Measurements from ENCODE around the gene PDE8B.

Gene PDE8B

GRCh38 chr5:77180167-77181081 lies 30.1 kb upstream of the PDE8B start:
- H3K27ac Mint-ChIP-seq: no peak overlapping the region
- peak; percentile 49 for ATAC-seq
- no peaks in the 10 kb centered on the region for H3K4me1 Mint-ChIP-seq
- peaks cover 23% of the 10 kb centered on the region for H3K27me3 Mint-ChIP-seq
- H3K4me3 Mint-ChIP-seq: no peak overlapping the region
- no peaks in the 10 kb centered on the region for H3K9me3 Mint-ChIP-seq
- H3K36me3 Mint-ChIP-seq: no peaks in the 10 kb centered on the region

GRCh38 chr5:77181173-77181572 lies 29.3 kb upstream of the PDE8B start:
- peaks cover 23% of the 10 kb centered on the region for H3K27me3 Mint-ChIP-seq
- no peak overlapping the region for H3K4me3 Mint-ChIP-seq
- no peaks in the 10 kb centered on the region for H3K36me3 Mint-ChIP-seq
- H3K9me3 Mint-ChIP-seq: no peaks in the 10 kb centered on the region
- no peaks in the 10 kb centered on the region for H3K4me1 Mint-ChIP-seq
- H3K27ac Mint-ChIP-seq: no peak overlapping the region
- no peak for ATAC-seq

DNA sequence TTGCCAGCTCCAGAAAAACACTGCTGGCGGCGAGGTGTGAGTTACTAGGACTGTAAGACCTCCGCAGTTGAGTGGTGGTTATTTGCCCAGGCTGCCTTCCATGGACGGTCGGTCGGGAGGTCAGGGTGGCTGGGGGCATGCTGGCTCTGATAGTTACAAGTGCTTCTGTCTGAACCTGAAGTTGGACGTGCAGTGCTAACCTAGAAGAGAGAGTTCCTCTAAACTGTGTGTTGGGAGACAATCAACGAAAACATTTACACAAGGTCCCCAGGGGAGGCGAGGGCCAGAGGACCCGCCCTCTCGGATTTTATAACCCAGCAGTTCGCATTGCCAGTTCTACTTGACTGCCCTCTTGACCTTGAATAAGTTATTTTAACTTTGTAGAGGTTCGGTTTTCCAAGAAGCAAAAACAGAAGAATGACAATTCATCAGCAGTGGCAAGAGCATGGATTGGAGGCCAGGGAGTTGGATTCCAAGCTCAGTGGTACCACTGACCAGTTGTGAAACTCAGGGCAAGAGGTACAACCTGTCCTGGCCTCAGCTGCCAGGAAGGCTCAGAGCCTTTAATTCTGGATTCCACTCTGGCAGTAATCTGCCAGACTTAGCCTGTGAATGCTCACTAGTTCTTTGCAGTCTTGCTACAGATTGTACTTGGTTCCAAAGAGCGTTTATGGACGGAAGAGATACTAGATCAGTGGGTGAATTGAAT lies 28.7 kb upstream of the PDE8B start:
- Mint-ChIP-seq H3K27me3 (peaks cover 23% of the 10 kb centered on the region), H3K36me3 (no peaks in the 10 kb centered on the region), H3K4me1 (no peaks in the 10 kb centered on the region), H3K9me3 (no peaks in the 10 kb centered on the region), H3K27ac (no peak overlapping the region), H3K4me3 (no peak overlapping the region)
- no peak for ATAC-seq

DNA sequence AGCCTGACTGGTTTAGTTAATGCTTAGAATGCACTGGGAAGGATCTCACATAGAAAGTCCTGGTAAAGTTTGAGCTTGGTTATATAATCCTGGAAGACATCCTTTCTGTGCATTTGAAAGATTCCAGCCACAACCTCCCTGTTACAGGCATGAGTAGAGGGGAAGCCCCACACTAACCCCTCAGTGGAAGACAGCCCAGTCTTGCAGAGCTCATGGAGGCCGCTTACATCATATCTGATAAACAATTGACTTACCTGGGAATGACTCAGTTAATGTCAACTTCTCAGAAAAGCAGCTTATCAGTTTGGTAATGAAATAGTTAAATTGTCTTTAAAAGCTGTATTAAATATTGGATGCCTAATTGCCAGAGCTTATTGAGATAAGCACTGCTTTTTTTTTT lies 28.1 kb upstream of the PDE8B start:
- ATAC-seq: no peak
- Mint-ChIP-seq H3K9me3 (no peaks in the 10 kb centered on the region), H3K4me3 (no peak overlapping the region), H3K36me3 (no peaks in the 10 kb centered on the region), H3K4me1 (no peaks in the 10 kb centered on the region), H3K27ac (no peak overlapping the region), H3K27me3 (peaks cover 23% of the 10 kb centered on the region)

GRCh38 chr5:77186652-77187370 lies 23.7 kb upstream of the PDE8B start:
- H3K4me1 Mint-ChIP-seq: no peaks in the 10 kb centered on the region
- H3K27me3 Mint-ChIP-seq: peaks cover 17% of the 10 kb centered on the region
- H3K9me3 Mint-ChIP-seq: no peaks in the 10 kb centered on the region
- H3K27ac Mint-ChIP-seq: no peak overlapping the region
- no peak overlapping the region for H3K4me3 Mint-ChIP-seq
- H3K36me3 Mint-ChIP-seq: no peaks in the 10 kb centered on the region
- no peak for ATAC-seq

- H3K27me3 Mint-ChIP-seq: peaks cover 12% of the 10 kb centered on the region
- H3K9me3 Mint-ChIP-seq: no peaks in the 10 kb centered on the region
- no peaks in the 10 kb centered on the region for H3K36me3 Mint-ChIP-seq
- ATAC-seq: no peak
- H3K27ac Mint-ChIP-seq: no peak overlapping the region
- H3K4me3 Mint-ChIP-seq: no peak overlapping the region
- H3K4me1 Mint-ChIP-seq: no peaks in the 10 kb centered on the region
Observed at GRCh38 chr5:77189421-77189820, 21.1 kb upstream of the PDE8B start.

DNA sequence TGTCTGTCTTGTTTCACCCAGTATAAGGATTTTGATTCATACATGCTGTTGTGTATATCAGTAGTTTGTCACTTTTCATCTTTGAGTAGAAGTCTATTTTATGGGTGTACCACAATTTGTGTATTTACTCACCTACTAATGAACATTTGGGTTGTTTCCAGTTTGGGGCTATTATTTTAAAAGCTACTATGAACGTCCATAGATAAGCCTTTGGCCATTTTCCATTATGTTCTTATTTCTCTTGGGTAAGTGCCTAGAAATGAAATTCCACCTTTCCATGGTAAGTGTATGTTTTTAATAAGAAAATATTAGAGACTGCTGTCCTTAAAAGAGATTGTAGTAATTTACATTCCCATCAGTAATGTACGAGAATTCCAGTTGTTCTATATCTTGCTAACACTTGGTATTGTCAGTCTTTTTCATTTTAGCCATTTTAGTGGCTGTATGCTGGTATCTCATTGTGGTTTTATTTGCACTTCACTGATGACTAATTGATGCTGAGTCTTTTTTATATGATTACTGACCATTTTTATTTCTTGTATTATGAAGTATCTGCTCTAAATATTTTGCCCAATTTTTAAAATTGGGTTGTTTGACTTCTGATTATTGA lies 17.9 kb upstream of the PDE8B start:
- peaks cover 3% of the 10 kb centered on the region for H3K36me3 Mint-ChIP-seq
- H3K4me1 Mint-ChIP-seq: no peaks in the 10 kb centered on the region
- peaks cover 5% of the 10 kb centered on the region for H3K9me3 Mint-ChIP-seq
- H3K27ac Mint-ChIP-seq: no peak overlapping the region
- no peak overlapping the region for H3K4me3 Mint-ChIP-seq
- ATAC-seq: no peak
- peaks cover 18% of the 10 kb centered on the region for H3K27me3 Mint-ChIP-seq

GRCh38 chr5:77194762-77195161 lies 15.7 kb upstream of the PDE8B start:
- no peak for ATAC-seq
- Mint-ChIP-seq H3K27me3 (peaks cover 19% of the 10 kb centered on the region), H3K36me3 (peaks cover 12% of the 10 kb centered on the region), H3K4me3 (no peak overlapping the region), H3K9me3 (peaks cover 13% of the 10 kb centered on the region), H3K27ac (no peak overlapping the region), H3K4me1 (no peaks in the 10 kb centered on the region)

- Mint-ChIP-seq H3K4me1 (no peaks in the 10 kb centered on the region), H3K36me3 (peaks cover 12% of the 10 kb centered on the region), H3K4me3 (no peak overlapping the region), H3K27ac (no peak overlapping the region), H3K9me3 (peaks cover 16% of the 10 kb centered on the region), H3K27me3 (peaks cover 18% of the 10 kb centered on the region)
- no peak for ATAC-seq
Observed at GRCh38 chr5:77197840-77198554, 12.5 kb upstream of the PDE8B start.

DNA sequence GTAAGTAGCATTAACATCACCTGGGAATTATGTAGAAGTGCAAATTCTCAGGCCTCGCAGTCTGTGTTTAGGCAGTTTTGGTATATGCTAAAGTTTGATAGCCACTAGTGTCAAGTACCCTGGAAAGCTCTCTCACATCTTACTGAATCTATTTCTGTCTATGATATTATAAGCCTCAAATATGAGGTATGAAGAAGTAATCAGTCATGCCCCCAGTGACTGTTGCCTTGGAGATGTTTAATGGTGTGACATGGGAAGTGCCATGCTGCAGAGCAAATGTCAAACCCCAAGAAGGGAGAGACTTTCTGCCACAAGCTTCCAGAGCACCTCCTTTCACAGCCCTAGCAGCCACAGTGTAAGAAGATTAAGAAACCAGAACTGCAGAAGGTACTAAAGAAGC lies 9.8 kb upstream of the PDE8B start:
- ATAC-seq: peak; percentile 45
- peaks cover 23% of the 10 kb centered on the region for H3K27me3 Mint-ChIP-seq
- H3K4me3 Mint-ChIP-seq: no peak overlapping the region
- no peak overlapping the region for H3K27ac Mint-ChIP-seq
- peaks cover 12% of the 10 kb centered on the region for H3K36me3 Mint-ChIP-seq
- H3K9me3 Mint-ChIP-seq: peaks cover 14% of the 10 kb centered on the region
- no peaks in the 10 kb centered on the region for H3K4me1 Mint-ChIP-seq

DNA sequence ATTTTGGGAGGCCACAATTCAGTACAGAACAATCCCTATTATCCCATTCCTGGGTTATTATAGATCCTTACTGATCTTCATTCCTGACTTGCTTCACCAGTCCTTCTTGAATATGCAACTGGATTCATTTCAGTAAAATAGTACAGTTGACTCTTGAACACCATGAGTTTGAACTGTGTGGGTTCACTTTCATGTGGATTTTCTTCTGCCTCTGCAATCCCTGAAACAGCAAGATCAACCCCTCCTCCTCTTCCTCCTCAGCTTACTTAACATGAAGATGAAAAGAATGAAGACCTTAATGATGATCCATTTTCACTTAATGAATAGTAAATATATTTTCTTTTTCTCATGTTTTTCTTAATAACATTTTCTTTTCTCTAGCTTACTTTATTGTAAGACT lies 8.3 kb upstream of the PDE8B start:
- no peak for ATAC-seq
- no peak overlapping the region for H3K4me3 Mint-ChIP-seq
- no peak overlapping the region for H3K27ac Mint-ChIP-seq
- no peaks in the 10 kb centered on the region for H3K4me1 Mint-ChIP-seq
- H3K36me3 Mint-ChIP-seq: peaks cover 12% of the 10 kb centered on the region
- peaks cover 14% of the 10 kb centered on the region for H3K9me3 Mint-ChIP-seq
- H3K27me3 Mint-ChIP-seq: peaks cover 33% of the 10 kb centered on the region

DNA sequence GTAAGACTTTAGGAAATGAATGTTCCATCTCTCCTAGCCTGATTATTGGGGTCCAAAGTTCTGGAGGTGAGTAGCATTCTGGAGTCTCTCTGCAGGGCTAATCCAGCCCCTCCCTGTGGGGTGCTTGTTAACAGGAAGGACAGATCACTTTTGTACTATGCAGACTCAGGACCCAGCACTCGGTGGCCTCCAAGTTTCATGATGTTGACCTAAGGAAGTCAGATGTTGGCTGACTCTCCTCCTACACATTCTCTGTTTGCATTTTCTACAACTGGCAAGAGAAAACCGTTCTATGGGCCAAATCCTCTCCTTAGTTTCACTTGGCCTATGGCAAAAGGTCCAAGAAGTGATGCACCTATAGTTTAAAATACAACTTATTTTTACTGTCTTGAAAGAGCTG lies 5.5 kb upstream of the PDE8B start:
- H3K4me3 Mint-ChIP-seq: no peak overlapping the region
- H3K36me3 Mint-ChIP-seq: no peaks in the 10 kb centered on the region
- ATAC-seq: peak; percentile 51
- no peak overlapping the region for H3K27ac Mint-ChIP-seq
- H3K27me3 Mint-ChIP-seq: peaks cover 33% of the 10 kb centered on the region
- H3K9me3 Mint-ChIP-seq: peaks cover 3% of the 10 kb centered on the region
- H3K4me1 Mint-ChIP-seq: peaks cover 5% of the 10 kb centered on the region

DNA sequence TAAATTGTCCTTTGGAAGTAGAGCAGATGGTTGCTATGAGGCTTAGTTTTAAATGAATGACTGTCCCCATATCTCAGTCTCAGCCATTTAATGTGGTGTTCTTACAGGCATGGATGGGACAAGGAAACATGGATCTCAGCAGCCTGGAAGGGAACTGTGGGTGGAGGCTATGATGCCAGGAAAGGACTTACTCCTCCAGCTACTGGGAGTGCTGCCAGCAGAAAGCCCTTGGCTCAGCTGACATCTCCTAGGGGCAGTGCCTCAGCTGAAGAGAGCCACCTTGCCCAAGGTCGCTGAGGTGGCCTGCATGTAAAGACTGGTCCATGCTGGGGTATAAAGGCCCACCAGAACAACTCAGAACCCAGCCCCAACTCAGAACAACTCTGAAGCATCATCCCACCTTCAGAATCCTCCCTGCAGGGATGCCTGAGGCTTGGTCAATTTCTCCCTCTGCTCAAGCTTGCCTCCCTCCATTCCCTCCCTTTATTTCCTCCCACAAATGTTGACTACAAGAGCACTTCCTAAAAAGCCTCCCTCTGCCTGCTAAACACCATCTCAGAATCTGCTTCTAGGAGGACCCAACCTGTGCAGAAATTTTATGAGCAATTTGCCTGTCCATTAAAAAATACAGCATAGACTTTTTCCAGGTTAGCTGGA lies 1.8 kb upstream of the PDE8B start:
- Mint-ChIP-seq H3K9me3 (no peaks in the 10 kb centered on the region), H3K27me3 (peaks cover 64% of the 10 kb centered on the region)

DNA sequence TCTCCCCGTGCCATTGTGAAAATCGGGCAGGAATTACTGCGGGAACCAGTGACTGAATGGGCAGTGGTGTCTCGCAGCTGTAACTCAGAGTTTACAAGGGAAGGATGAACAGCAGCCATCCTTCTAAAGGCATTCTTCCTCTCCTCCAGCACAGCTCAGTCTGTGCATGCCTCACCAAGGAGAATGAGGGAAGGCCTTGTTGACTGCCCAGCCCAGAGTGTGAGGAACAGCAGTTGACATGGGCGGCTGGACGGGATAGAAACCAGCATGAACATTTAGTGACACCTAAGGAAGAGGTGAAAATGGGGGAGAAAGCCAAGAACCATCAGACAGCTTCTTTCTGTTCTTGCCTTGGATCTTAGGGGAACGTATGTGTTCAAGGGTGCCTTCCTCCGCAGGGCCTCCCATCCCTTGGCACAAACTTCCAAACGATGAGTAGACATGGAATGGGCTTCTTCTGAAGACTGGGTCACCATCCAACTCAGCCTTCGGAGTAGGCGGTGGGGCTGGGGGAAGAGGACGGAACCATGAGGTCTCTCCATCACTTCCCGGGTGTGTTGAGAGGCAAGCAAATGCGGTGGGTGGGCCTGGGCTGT lies 887 bp upstream of the PDE8B start:
- peak overlapping the region; percentile 4 for H3K27ac Mint-ChIP-seq
- no peaks in the 10 kb centered on the region for H3K9me3 Mint-ChIP-seq
- peaks cover 73% of the 10 kb centered on the region for H3K27me3 Mint-ChIP-seq

More for the DNA sequence above, 1.8 kb upstream of the PDE8B start:
- no peak for ATAC-seq
- Mint-ChIP-seq H3K4me3 (no peak overlapping the region), H3K36me3 (no peaks in the 10 kb centered on the region), H3K4me1 (peaks cover 16% of the 10 kb centered on the region), H3K27ac (no peak overlapping the region)

More for the DNA sequence above, 887 bp upstream of the PDE8B start:
- peak overlapping the region; percentile 81 for H3K4me3 Mint-ChIP-seq
- no peaks in the 10 kb centered on the region for H3K36me3 Mint-ChIP-seq
- H3K4me1 Mint-ChIP-seq: peaks cover 16% of the 10 kb centered on the region
- no peak for ATAC-seq

All from stimulated activated memory B cell treated with anti-CD40 and anti-IgM and Interleukin-4, amounts not matched to agents 10 μg/mL and 1 μg/mL and 100 μg/mL, for 72 hours (primary cell).